MM.1S (cell line): Measurements from ENCODE around the gene FUOM.

Source experiments
- DNase-seq: peaks from one replicate; pipeline ENCODE4 v3.0.0-alpha.2; 2015
- H2AFZ ChIP-seq: fragments of 300-600 bp; sonication (generic); 2 replicates; pipeline ENCODE4 v1.6.0; 2016; ENCODE audit warnings: antibody characterized with exemption, low read length
- H3F3A ChIP-seq: fragments of 300-600 bp; sonication (generic); 2 replicates; pipeline ENCODE4 v1.6.1; 2016; ENCODE audit warnings: mild to moderate bottlenecking, antibody characterized with exemption, low read length, moderate library complexity, mixed read lengths; ENCODE audit not compliant: insufficient read depth
- H3K27ac ChIP-seq: fragments of 300-600 bp; sonication (generic); 2 replicates; pipeline ENCODE4 v1.5.1; 2016; ENCODE audit warnings: mild to moderate bottlenecking, low read length
- H3K27me3 ChIP-seq: fragments of 300-600 bp; sonication (generic); replicated peaks from 2 replicates; pipeline ENCODE4 v1.6.0; 2016; ENCODE audit warnings: low read length; ENCODE audit not compliant: insufficient read depth
- H3K36me3 ChIP-seq: fragments of 300-600 bp; sonication (generic); replicated peaks from 2 replicates; pipeline ENCODE4 v1.6.1; 2016; ENCODE audit warnings: mild to moderate bottlenecking, low read length, mixed read lengths; ENCODE audit not compliant: insufficient read depth
- H3K4me1 ChIP-seq: fragments of 300-600 bp; sonication (generic); 2 replicates; pipeline ENCODE4 v1.6.1; 2016; ENCODE audit warnings: low read length, mixed read lengths
- H3K4me2 ChIP-seq: fragments of 300-600 bp; sonication (generic); 2 replicates; pipeline ENCODE4 v1.6.0; 2016; ENCODE audit warnings: low read depth, low read length
- H3K4me3 ChIP-seq: fragments of 300-600 bp; sonication (generic); 2 replicates; pipeline ENCODE4 v1.5.1; 2016; ENCODE audit warnings: low read length, mixed read lengths
- H3K79me2 ChIP-seq: fragments of 300-600 bp; sonication (generic); 2 replicates; pipeline ENCODE4 v1.6.1; 2016; ENCODE audit warnings: mixed run types, low read length, mixed read lengths
- H3K9ac ChIP-seq: fragments of 300-600 bp; sonication (generic); 2 replicates; pipeline ENCODE4 v1.6.1; 2016; ENCODE audit warnings: low read length, mixed read lengths
- H3K9me2 ChIP-seq: fragments of 300-600 bp; sonication (generic); replicated peaks from 2 replicates; pipeline ENCODE4 v1.6.1; 2016; ENCODE audit warnings: mild to moderate bottlenecking, low read length, mixed read lengths; ENCODE audit not compliant: insufficient read depth
- H3K9me3 ChIP-seq: fragments of 300-600 bp; sonication (generic); replicated peaks from 2 replicates; pipeline ENCODE4 v1.6.1; 2016; ENCODE audit warnings: mild to moderate bottlenecking, low read length, mixed read lengths; ENCODE audit not compliant: insufficient read depth
- H4K20me1 ChIP-seq: fragments of 300-600 bp; sonication (generic); 2 replicates; pipeline ENCODE4 v1.6.1; 2016; ENCODE audit warnings: mild to moderate bottlenecking, low read length, moderate library complexity, mixed read lengths; ENCODE audit not compliant: insufficient read depth
- CTCF ChIP-seq: fragments of 300-600 bp; sonication (generic); IDR thresholded peaks from 2 replicates; pipeline ENCODE4 v1.5.1; 2016; ENCODE audit warnings: antibody characterized with exemption, low read length, mixed read lengths
- EZH2 ChIP-seq: fragments of 300-600 bp; sonication (generic); optimal IDR thresholded peaks from 2 replicates; pipeline ENCODE3; 2017; ENCODE audit warnings: low read depth, mild to moderate bottlenecking, antibody characterized with exemption, low read length, mixed read lengths
- EZH2phosphoT487 ChIP-seq: fragments of 300-600 bp; sonication (generic); IDR thresholded peaks from 2 replicates; pipeline ENCODE4 v1.6.1; 2018; ENCODE audit warnings: antibody characterized with exemption, low read length

FUOM gene

GRCh38 chr10:133318494-133319127 lies 39.2 kb downstream of the FUOM start:
- H4K20me1 ChIP-seq = no peaks in the 10 kb centered on the region
- H3K4me3 ChIP-seq = peak overlapping the region; percentile 19
- H3K27me3 ChIP-seq = no peaks in the 10 kb centered on the region
- no peaks in the 10 kb centered on the region for H3K36me3 ChIP-seq
- H3K27ac ChIP-seq = no peak overlapping the region
- H3K9ac ChIP-seq = no peak overlapping the region
- no peaks in the 10 kb centered on the region for H3F3A ChIP-seq
- peak overlapping the region; percentile 67; the same call in 1 of the 2 replicates for H2AFZ ChIP-seq
- H3K9me3 ChIP-seq = no peaks in the 10 kb centered on the region
- peak; percentile 54 for DNase-seq
- H3K4me2 ChIP-seq = peak overlapping the region; percentile 63; the same call in 1 of the 2 replicates
- no peaks in the 10 kb centered on the region for H3K79me2 ChIP-seq
- peak; percentile 76 for TF ChIP-seq CTCF
- no peak for TF ChIP-seq EZH2
- no peaks in the 10 kb centered on the region for H3K9me2 ChIP-seq
- H3K4me1 ChIP-seq = no peaks in the 10 kb centered on the region

GRCh38 chr10:133316732-133317131 lies 41.1 kb downstream of the FUOM start:
- no peak for TF ChIP-seq EZH2phosphoT487
- TF ChIP-seq EZH2 = no peak
- no peak for TF ChIP-seq CTCF
- no peak overlapping the region for H3K4me3 ChIP-seq
- H3K27me3 ChIP-seq = no peaks in the 10 kb centered on the region
- H3F3A ChIP-seq = no peaks in the 10 kb centered on the region
- no peaks in the 10 kb centered on the region for H3K36me3 ChIP-seq
- DNase-seq = no peak
- no peak overlapping the region for H2AFZ ChIP-seq
- no peak overlapping the region for H3K4me2 ChIP-seq
- H4K20me1 ChIP-seq = no peaks in the 10 kb centered on the region
- no peaks in the 10 kb centered on the region for H3K9me2 ChIP-seq
- no peak overlapping the region for H3K9ac ChIP-seq
- H3K27ac ChIP-seq = no peak overlapping the region
- H3K9me3 ChIP-seq = no peaks in the 10 kb centered on the region
- no peaks in the 10 kb centered on the region for H3K4me1 ChIP-seq
- H3K79me2 ChIP-seq = no peaks in the 10 kb centered on the region

- Histone ChIP-seq H3K4me3 (no peak overlapping the region), H3K9me3 (no peaks in the 10 kb centered on the region), H3K27ac (no peak overlapping the region), H3F3A (no peaks in the 10 kb centered on the region), H3K9ac (no peak overlapping the region), H4K20me1 (no peaks in the 10 kb centered on the region), H2AFZ (no peak overlapping the region), H3K4me1 (no peaks in the 10 kb centered on the region), H3K27me3 (no peaks in the 10 kb centered on the region), H3K79me2 (no peaks in the 10 kb centered on the region), H3K4me2 (no peak overlapping the region), H3K9me2 (no peaks in the 10 kb centered on the region), H3K36me3 (no peaks in the 10 kb centered on the region)
- no peak for TF ChIP-seq EZH2phosphoT487
- TF ChIP-seq EZH2 = no peak
- no peak for TF ChIP-seq CTCF
- DNase-seq = no peak
These were observed 41.6 kb downstream of the FUOM start for GRCh38 chr10:133316266-133316665.
